Activated B cell treated with CpG ODN at 0.5 μM for 24 hours (primary cell): ENCODE measurements around the gene NR2E1. TPM values are rescaled to one million over a fixed set of nuclear protein-coding genes. Genes with fewer than 3 reads are reported as not detected.
A peak's percentile ranks its signal among the peaks of the same experiment; 100 is the strongest.

ENCODE experiments used
- ATAC-seq: fragments of 200-7000 bp; cut with Tn5 transposase; one replicate; pipeline ENCODE4 v1.10.0; 2021; ENCODE audit warnings: low read depth, mild to moderate bottlenecking, moderate library complexity
- CTCF ChIA-PET: fragments of 350-600 bp; sonication (Branson Sonifier 250); formaldehyde crosslinking; loops from one replicate; lab custom pipeline; 2021; ENCODE audit warnings: antibody characterized with exemption; lab: Charles Lee
- POLR2A ChIA-PET: fragments of 350-600 bp; sonication (Branson Sonifier 250); formaldehyde crosslinking; loops from one replicate; lab custom pipeline; 2021; ENCODE audit warnings: antibody characterized with exemption; lab: Charles Lee
- DNase-seq: peaks from one replicate; pipeline ENCODE4 v3.0.0; 2022
- H3K27ac Mint-ChIP-seq: one replicate; pipeline ENCODE4 v1.8.0; 2020; ENCODE audit warnings: mixed read lengths
- H3K27me3 Mint-ChIP-seq: one replicate; pipeline ENCODE4 v1.8.0; 2021; ENCODE audit warnings: mixed read lengths
- H3K36me3 Mint-ChIP-seq: one replicate; pipeline ENCODE4 v1.8.0; 2021; ENCODE audit warnings: low read depth, mixed read lengths
- H3K4me1 Mint-ChIP-seq: one replicate; pipeline ENCODE4 v1.8.0; 2021; ENCODE audit warnings: mixed read lengths
- H3K4me3 Mint-ChIP-seq: one replicate; pipeline ENCODE4 v1.8.0; 2020; ENCODE audit warnings: mild to moderate bottlenecking, mixed read lengths
- H3K9me3 Mint-ChIP-seq: one replicate; pipeline ENCODE4 v1.8.0; 2020; ENCODE audit warnings: mixed read lengths
- intact Hi-C: fragments of 100-400 bp; cut with micrococcal nuclease; formaldehyde crosslinking; loops from one replicate; pipeline ENCODE4 v1.15.1; 2024
- total RNA-seq: library from RNA; stranded (reverse); gene quantifications from 2 replicates; pipeline ENCODE4 v1.2.3, GENCODE V29; 2022
- TF ChIP-seq, protein P1 (sequence below): fragments of 200-600 bp; IDR thresholded peaks from one replicate; pipeline ENCODE4 v1.8.0; 2022; ENCODE audit warnings: antibody characterized with exemption, mild to moderate bottlenecking

The NR2E1 gene
- total RNA-seq, 1 donor from 2014 or later = not detected

- Mint-ChIP-seq H3K27ac (no peak overlapping the region), H3K4me1 (peaks cover 53% of the 10 kb centered on the region)
- POLR2A ChIA-PET = interaction anchor here (1.2 to 1.3 kb wide), 3 partner anchors 11 to 54 kb away, joined by 3 to 4 read pairs (median 4); no protein-coding TSS in a partner anchor
Measured at GRCh38 chr6:108168501-108169463, 3.0 kb downstream of the NR2E1 start.

GRCh38 chr6:108169464-108170331 lies 3.9 kb downstream of the NR2E1 start:
- intact Hi-C loops = loop anchor here (1.0 to 5.0 kb wide), 7 partner anchors 12 to 1052 kb away; partner anchors contain the start of genes BEND3 and SNX3
- DNase-seq = no peak
- ATAC-seq = no peak
- H3K27ac Mint-ChIP-seq = no peak overlapping the region
- POLR2A ChIA-PET = interaction anchor here (0.5 to 1.5 kb wide), 5 partner anchors 12 to 93 kb away, joined by 3 to 5 read pairs (median 4); partner anchors contain the start of gene SNX3
- H3K4me3 Mint-ChIP-seq = peak overlapping the region; percentile 57
- CTCF ChIA-PET = interaction anchor here (1.2 to 2.1 kb wide), 2 partner anchors 23 to 323 kb away, joined by 3 to 12 read pairs; no protein-coding TSS in a partner anchor
- H3K9me3 Mint-ChIP-seq = peaks cover 7% of the 10 kb centered on the region
- TF ChIP-seq, protein P1, sequence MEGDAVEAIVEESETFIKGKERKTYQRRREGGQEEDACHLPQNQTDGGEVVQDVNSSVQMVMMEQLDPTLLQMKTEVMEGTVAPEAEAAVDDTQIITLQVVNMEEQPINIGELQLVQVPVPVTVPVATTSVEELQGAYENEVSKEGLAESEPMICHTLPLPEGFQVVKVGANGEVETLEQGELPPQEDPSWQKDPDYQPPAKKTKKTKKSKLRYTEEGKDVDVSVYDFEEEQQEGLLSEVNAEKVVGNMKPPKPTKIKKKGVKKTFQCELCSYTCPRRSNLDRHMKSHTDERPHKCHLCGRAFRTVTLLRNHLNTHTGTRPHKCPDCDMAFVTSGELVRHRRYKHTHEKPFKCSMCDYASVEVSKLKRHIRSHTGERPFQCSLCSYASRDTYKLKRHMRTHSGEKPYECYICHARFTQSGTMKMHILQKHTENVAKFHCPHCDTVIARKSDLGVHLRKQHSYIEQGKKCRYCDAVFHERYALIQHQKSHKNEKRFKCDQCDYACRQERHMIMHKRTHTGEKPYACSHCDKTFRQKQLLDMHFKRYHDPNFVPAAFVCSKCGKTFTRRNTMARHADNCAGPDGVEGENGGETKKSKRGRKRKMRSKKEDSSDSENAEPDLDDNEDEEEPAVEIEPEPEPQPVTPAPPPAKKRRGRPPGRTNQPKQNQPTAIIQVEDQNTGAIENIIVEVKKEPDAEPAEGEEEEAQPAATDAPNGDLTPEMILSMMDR = no peak
- H3K27me3 Mint-ChIP-seq = peaks cover 73% of the 10 kb centered on the region
- peaks cover 47% of the 10 kb centered on the region for H3K4me1 Mint-ChIP-seq
- H3K36me3 Mint-ChIP-seq = peaks cover 4% of the 10 kb centered on the region

More at GRCh38 chr6:108168501-108169463, 3.0 kb downstream of the NR2E1 start:
- Mint-ChIP-seq H3K9me3 (peaks cover 3% of the 10 kb centered on the region), H3K27me3 (peaks cover 76% of the 10 kb centered on the region), H3K4me3 (peak overlapping the region; percentile 57), H3K36me3 (peaks cover 5% of the 10 kb centered on the region)
- TF ChIP-seq, protein P1 = no peak
- DNase-seq (peak; percentile 49), ATAC-seq (peak; percentile 45)
- intact Hi-C loops = loop anchor here (1.0 to 5.0 kb wide), 6 partner anchors 11 to 1051 kb away; partner anchors contain the start of genes BEND3 and SNX3
- CTCF ChIA-PET = interaction anchor here (0.6 to 2.1 kb wide), 6 partner anchors 13 to 324 kb away, joined by 3 to 12 read pairs (median 4); no protein-coding TSS in a partner anchor

DNA sequence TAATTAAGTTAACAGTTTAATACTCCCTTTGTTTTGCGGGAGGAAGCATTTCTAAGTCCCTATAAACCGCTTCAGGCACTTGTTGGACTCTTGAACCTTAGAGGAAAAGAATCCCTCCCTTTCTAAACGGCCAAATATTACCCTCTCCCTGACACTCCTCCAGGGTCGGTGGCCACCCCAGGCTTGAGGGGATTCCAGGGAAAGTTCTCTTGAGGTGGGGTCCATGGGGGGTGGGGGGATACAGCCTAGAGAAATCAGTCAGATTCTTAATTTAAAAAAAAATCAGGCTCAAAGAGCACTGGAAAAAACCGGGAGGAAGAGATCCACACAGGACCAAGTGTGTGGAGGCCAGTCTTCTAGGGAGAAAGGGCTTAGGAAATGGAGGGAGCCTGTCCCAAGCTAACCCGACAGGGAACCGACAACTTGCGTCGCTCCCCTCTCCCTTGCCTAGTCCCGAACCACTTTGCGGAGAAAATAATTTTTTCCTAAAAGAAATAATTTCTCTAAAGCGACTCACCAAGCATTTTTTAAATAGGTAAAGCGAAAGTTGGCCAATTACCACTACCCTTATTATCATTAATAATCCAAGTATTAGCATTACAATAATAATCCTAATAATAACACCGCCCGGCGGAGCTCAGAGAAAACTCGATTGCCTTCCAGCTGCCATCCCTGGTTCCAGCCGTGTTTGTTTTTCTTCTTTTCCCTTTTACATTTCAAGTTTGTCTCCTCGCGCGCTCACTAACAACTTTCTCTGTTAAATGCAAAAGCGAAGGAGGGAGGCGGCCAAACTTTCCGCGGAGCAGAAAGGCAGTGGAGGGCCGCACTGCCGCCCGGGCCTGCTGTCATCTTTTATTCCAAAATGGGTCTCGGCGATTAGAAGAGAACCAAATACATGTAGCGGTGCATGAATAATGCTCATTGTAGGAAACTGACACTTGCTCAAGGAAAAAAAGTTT lies 4.8 kb downstream of the NR2E1 start:
- ChIA-PET CTCF (no interaction called here), POLR2A (interaction anchor here (1.5 kb wide), 1 partner anchor 91 kb away, joined by 3 read pairs; the partner anchor contains the start of gene SNX3)
- Mint-ChIP-seq H3K4me1 (peaks cover 46% of the 10 kb centered on the region), H3K4me3 (peak overlapping the region; percentile 20), H3K27me3 (peaks cover 72% of the 10 kb centered on the region), H3K9me3 (peaks cover 5% of the 10 kb centered on the region), H3K27ac (no peak overlapping the region), H3K36me3 (peaks cover 4% of the 10 kb centered on the region)
- DNase-seq (no peak), ATAC-seq (no peak)
- intact Hi-C loops = loop anchor here (1.0 to 5.0 kb wide), 3 partner anchors 7 to 357 kb away; no protein-coding TSS in a partner anchor
- TF ChIP-seq, protein P1 = no peak

- DNase-seq (no peak), ATAC-seq (no peak)
- TF ChIP-seq, protein P1 = no peak
- intact Hi-C loops = loop anchor here (1.0 to 5.0 kb wide), 3 partner anchors 8 to 356 kb away; no protein-coding TSS in a partner anchor
- CTCF ChIA-PET = interaction anchor here (1.4 kb wide), 1 partner anchor 321 kb away, joined by 3 read pairs; no protein-coding TSS in a partner anchor
- H3K9me3 Mint-ChIP-seq = peaks cover 4% of the 10 kb centered on the region
- peak overlapping the region; percentile 50 for H3K27ac Mint-ChIP-seq
- peaks cover 71% of the 10 kb centered on the region for H3K27me3 Mint-ChIP-seq
- H3K36me3 Mint-ChIP-seq = no peaks in the 10 kb centered on the region
- POLR2A ChIA-PET = interaction anchor here (1.5 kb wide), 1 partner anchor 90 kb away, joined by 3 read pairs; the partner anchor contains the start of gene SNX3
- H3K4me3 Mint-ChIP-seq = no peak overlapping the region
- peaks cover 46% of the 10 kb centered on the region for H3K4me1 Mint-ChIP-seq
Measured at GRCh38 chr6:108171291-108171917, 5.6 kb downstream of the NR2E1 start.
